HepG2 (cell line): Measurements from ENCODE around the gene SMC6. TPM values are rescaled to one million over a fixed set of nuclear protein-coding genes. Genes with fewer than 3 reads are reported as not detected.

Experiments
- ARID2 ChIP-seq: sonication (generic); formaldehyde crosslinking; IDR thresholded peaks from 2 replicates; pipeline ENCODE4 v1.8.1; 2022; ENCODE audit warnings: mild to moderate bottlenecking, missing genetic modification reagents, borderline replicate concordance
- ASH2L ChIP-seq: fragments of 300-600, 200-600 bp; sonication (generic); IDR thresholded peaks from 2 replicates; pipeline ENCODE4 v1.7.0; 2017; ENCODE audit warnings: low read depth, mild to moderate bottlenecking, moderate library complexity, mixed read lengths, low read length; ENCODE audit not compliant: insufficient read length
- BRCA1 ChIP-seq: sonication (generic); formaldehyde crosslinking; IDR thresholded peaks from 2 replicates; pipeline ENCODE4 v1.4.0; 2020; ENCODE audit warnings: missing genetic modification reagents
- DZIP1 ChIP-seq: sonication (generic); formaldehyde crosslinking; IDR thresholded peaks from 2 replicates; pipeline ENCODE4 v1.5.0; 2020; ENCODE audit warnings: mild to moderate bottlenecking, missing genetic modification reagents
- FOXK1 ChIP-seq: sonication (generic); formaldehyde crosslinking; IDR thresholded peaks from 2 replicates; pipeline ENCODE4 v1.4.0; 2020; ENCODE audit warnings: low read depth, missing genetic modification reagents, borderline replicate concordance
- HES4 ChIP-seq: sonication (generic); formaldehyde crosslinking; IDR thresholded peaks from 2 replicates; pipeline ENCODE4 v1.9.0; 2021; ENCODE audit warnings: mild to moderate bottlenecking, missing genetic modification reagents, borderline replicate concordance
- KLF11 ChIP-seq: IDR thresholded peaks from 2 replicates; pipeline ENCODE4 v1.6.1; 2016; ENCODE audit warnings: missing compliant biosample characterization
- MED1 ChIP-seq: sonication (generic); formaldehyde crosslinking; IDR thresholded peaks from 2 replicates; pipeline ENCODE4 v1.4.0; 2020; ENCODE audit warnings: missing genetic modification reagents
- MLLT10 ChIP-seq: sonication (generic); formaldehyde crosslinking; IDR thresholded peaks from 2 replicates; pipeline ENCODE4 v1.4.0; 2020; ENCODE audit warnings: missing genetic modification reagents
- MTF2 ChIP-seq: sonication (generic); formaldehyde crosslinking; IDR thresholded peaks from 2 replicates; pipeline ENCODE4 v1.5.0; 2020; ENCODE audit warnings: missing genetic modification reagents, borderline replicate concordance
- THAP9 ChIP-seq: sonication (generic); formaldehyde crosslinking; IDR thresholded peaks from 2 replicates; pipeline ENCODE4; 2020; ENCODE audit warnings: missing genetic modification reagents, mild to moderate bottlenecking, borderline replicate concordance
- ZNF335 ChIP-seq: sonication (generic); formaldehyde crosslinking; IDR thresholded peaks from 2 replicates; pipeline ENCODE4 v1.4.0; 2020; ENCODE audit warnings: missing genetic modification reagents
- polyA plus RNA-seq, 8 experiments: library from polyadenylated mRNA; depleted of rRNA in 3 of 8; stranded (reverse) in 7 of 8; unstranded in 1 of 8; fragments of >200 nt; fragmentation: Illumina TruSeq in 4 of 8; extraction: Trizol in 4 of 8; gene quantifications; 2 replicates each; pipeline versions ENCODE4 v1.2.1 to v1.2.3, GENCODE V29; 2011 to 2016; ENCODE audit warnings: low read depth in 4 of 8, missing spikeins in 1 of 8, mixed read lengths in 1 of 8; ENCODE audit not compliant: insufficient read depth in 1 of 8
- total RNA-seq, 5 experiments: library from RNA; depleted of rRNA; stranded (reverse); fragments of >200 nt; fragmentation: Illumina TruSeq; extraction: Trizol; gene quantifications; 2 replicates each; pipeline ENCODE4 v1.2.3, GENCODE V29; 2016; ENCODE audit warnings: low read depth in 1 of 5
- TF ChIP-seq, protein P1 (sequence below): sonication (generic); formaldehyde crosslinking; IDR thresholded peaks from 2 replicates; pipeline ENCODE4 v1.4.0; 2020; ENCODE audit warnings: missing genetic modification reagents
- TF ChIP-seq, protein P2 (sequence below): IDR thresholded peaks from 2 replicates; pipeline ENCODE4 v1.6.1; 2016; ENCODE audit warnings: missing compliant biosample characterization, missing genetic modification reagents, borderline replicate concordance

Gene SMC6
- total and polyA plus RNA-seq, 2 of the 13 experiments (the other 11 are each of a cell fraction or from before 2014, with no cell fraction given) = 18.9 to 55.3 TPM

DNA sequence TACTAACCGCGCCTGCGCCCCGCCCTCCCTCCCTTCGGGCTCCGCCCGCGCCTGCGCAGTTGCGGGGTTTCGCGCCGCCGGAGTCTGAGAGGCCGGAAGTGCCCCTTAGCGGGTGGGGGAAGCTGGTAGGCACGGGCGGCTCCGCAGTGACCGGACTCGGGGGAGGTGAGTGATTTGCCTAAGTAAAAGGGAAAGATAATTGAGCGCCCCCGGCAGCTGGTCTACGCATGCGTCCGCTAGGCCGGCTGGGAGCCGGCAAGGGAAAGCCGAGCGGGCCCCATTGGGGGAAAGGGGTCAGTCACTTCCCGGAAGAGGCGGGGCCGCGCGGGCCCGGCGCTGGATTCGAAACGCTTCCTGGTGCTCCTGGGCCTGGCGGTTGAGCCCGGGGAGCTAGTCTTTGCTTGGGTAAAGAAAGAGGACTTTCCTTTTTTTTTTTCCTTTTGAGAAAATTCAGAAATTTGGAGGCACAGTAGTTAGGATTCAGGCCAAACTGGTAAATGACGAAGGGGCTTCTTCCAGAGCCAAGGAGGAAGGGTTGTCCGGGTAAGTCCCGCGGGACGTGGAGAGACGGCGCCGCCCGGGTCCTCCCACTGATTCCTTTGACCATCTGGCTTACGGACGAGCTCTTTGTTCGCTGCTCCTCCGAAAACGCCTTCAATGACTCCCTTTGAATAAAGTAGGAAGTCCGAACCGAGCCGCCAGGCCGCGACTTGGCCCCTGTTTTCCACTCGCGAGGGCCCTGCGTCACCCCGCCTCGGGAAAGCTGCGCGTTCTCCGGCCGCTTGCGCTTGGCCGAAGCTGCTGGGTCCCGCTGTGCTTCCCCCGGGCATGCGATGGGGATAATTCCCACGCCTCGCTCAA is at the start of gene SMC6, which contains the start of gene GEN1 (continued):
- TF ChIP-seq KLF11 (no peak), HES4 (no peak), DZIP1 (CRISPR knock-in tag) (no peak), FOXK1 (no peak; the same call in 1 of the 2 replicates), MTF2 (CRISPR knock-in tag) (peak; percentile 2; the same call in 1 of the 2 replicates), THAP9 (CRISPR knock-in tag) (peak; percentile 71; the same call in 1 of the 2 replicates), MLLT10 (CRISPR knock-in tag) (no peak), ASH2L (peak; percentile 71), BRCA1 (CRISPR knock-in tag) (no peak), MED1 (CRISPR knock-in tag) (no peak), ZNF335 (CRISPR knock-in tag) (no peak), ARID2 (CRISPR knock-in tag) (no peak)
- TF ChIP-seq, protein P1, sequence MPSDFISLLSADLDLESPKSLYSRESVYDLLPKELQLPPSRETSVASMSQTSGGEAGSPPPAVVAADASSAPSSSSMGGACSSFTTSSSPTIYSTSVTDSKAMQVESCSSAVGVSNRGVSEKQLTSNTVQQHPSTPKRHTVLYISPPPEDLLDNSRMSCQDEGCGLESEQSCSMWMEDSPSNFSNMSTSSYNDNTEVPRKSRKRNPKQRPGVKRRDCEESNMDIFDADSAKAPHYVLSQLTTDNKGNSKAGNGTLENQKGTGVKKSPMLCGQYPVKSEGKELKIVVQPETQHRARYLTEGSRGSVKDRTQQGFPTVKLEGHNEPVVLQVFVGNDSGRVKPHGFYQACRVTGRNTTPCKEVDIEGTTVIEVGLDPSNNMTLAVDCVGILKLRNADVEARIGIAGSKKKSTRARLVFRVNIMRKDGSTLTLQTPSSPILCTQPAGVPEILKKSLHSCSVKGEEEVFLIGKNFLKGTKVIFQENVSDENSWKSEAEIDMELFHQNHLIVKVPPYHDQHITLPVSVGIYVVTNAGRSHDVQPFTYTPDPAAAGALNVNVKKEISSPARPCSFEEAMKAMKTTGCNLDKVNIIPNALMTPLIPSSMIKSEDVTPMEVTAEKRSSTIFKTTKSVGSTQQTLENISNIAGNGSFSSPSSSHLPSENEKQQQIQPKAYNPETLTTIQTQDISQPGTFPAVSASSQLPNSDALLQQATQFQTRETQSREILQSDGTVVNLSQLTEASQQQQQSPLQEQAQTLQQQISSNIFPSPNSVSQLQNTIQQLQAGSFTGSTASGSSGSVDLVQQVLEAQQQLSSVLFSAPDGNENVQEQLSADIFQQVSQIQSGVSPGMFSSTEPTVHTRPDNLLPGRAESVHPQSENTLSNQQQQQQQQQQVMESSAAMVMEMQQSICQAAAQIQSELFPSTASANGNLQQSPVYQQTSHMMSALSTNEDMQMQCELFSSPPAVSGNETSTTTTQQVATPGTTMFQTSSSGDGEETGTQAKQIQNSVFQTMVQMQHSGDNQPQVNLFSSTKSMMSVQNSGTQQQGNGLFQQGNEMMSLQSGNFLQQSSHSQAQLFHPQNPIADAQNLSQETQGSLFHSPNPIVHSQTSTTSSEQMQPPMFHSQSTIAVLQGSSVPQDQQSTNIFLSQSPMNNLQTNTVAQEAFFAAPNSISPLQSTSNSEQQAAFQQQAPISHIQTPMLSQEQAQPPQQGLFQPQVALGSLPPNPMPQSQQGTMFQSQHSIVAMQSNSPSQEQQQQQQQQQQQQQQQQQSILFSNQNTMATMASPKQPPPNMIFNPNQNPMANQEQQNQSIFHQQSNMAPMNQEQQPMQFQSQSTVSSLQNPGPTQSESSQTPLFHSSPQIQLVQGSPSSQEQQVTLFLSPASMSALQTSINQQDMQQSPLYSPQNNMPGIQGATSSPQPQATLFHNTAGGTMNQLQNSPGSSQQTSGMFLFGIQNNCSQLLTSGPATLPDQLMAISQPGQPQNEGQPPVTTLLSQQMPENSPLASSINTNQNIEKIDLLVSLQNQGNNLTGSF (CRISPR knock-in tag) = peak; percentile 19
- TF ChIP-seq, protein P2, sequence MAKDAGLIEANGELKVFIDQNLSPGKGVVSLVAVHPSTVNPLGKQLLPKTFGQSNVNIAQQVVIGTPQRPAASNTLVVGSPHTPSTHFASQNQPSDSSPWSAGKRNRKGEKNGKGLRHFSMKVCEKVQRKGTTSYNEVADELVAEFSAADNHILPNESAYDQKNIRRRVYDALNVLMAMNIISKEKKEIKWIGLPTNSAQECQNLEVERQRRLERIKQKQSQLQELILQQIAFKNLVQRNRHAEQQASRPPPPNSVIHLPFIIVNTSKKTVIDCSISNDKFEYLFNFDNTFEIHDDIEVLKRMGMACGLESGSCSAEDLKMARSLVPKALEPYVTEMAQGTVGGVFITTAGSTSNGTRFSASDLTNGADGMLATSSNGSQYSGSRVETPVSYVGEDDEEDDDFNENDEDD (CRISPR knock-in tag) = peak; percentile 98
